Measurements from ENCODE around the gene RET.

Gene RET

GRCh38 chr10:43062402-43063160 lies 14.3 kb upstream of the RET start:
- peaks cover 2 to 5% of the 10 kb centered on the region in 2 donors for H3K27me3 ChIP-seq (ENCODE audit: control insufficient read depth in 1 of 2, insufficient read depth in 2 of 2, low read length in 2 of 2)
- H3K36me3 ChIP-seq (ENCODE audit: control insufficient read depth in 2 of 2, insufficient read depth in 2 of 2, low read length in 2 of 2), result no peaks in the 10 kb centered on the region
- no peaks in the 10 kb centered on the region for H3K9me3 ChIP-seq (ENCODE audit: control insufficient read depth in 2 of 2, low read length in 2 of 2)
- no peaks in the 10 kb centered on the region for H3K4me1 ChIP-seq (ENCODE audit: control insufficient read depth, insufficient read depth, low read length)
- no peak overlapping the region for H3K27ac ChIP-seq (ENCODE audit: low read length)
- no peak overlapping the region for H3K9ac ChIP-seq (ENCODE audit: low read length in 2 of 2)
- H3K4me3 ChIP-seq (ENCODE audit: low read length in 2 of 2), result no peak overlapping the region

DNA sequence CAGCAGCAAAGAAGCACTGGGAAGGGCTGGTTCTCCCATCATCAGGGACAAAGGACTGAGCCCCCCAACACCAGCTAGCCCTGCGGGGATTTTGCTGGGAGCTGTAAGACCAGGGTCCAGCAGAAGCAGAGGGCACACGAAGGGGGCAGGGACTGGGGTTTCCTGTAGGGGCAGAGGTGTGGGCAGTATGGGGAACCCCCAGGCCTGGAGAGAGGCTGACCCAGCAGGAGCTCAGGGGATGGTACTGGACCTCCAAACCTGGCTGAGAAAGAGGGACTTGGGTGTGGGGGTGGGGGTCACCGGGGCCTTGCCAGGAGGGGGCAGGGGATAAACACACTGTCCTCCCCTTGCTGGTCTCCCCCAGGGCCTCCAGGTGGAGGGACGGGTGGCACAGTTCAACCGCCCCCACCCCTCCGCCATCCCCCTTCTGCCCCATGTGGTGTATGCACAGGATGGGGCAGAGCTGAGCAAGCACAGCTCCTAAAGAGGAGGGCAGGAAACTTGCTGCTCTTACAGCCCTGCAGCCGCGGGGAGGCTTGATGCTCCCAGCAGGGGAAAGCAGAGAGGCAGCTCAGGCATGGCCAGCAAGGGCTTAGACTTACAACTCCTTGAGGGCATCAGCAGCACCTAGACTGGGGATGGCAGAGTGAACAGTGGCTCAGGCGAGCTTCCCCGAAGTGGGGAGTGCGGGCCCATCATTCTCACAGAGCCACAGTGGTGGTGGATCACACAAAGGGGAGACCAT lies 12.4 kb upstream of the RET start:
- H3K9ac ChIP-seq (ENCODE audit: low read length in 2 of 2), result no peak overlapping the region
- no peaks in the 10 kb centered on the region for H3K4me1 ChIP-seq (ENCODE audit: control insufficient read depth, insufficient read depth, low read length)
- H3K27ac ChIP-seq (ENCODE audit: low read length), result no peak overlapping the region
- no peaks in the 10 kb centered on the region for H3K36me3 ChIP-seq (ENCODE audit: control insufficient read depth in 2 of 2, insufficient read depth in 2 of 2, low read length in 2 of 2)
- H3K27me3 ChIP-seq (ENCODE audit: control insufficient read depth in 1 of 2, insufficient read depth in 2 of 2, low read length in 2 of 2), result no peaks in the 10 kb centered on the region
- H3K4me3 ChIP-seq (ENCODE audit: low read length in 2 of 2), result no peak overlapping the region
- no peaks in the 10 kb centered on the region for H3K9me3 ChIP-seq (ENCODE audit: control insufficient read depth in 2 of 2, low read length in 2 of 2)

- no peaks in the 10 kb centered on the region for H3K36me3 ChIP-seq (ENCODE audit: control insufficient read depth in 2 of 2, insufficient read depth in 2 of 2, low read length in 2 of 2)
- no peak overlapping the region for H3K9ac ChIP-seq (ENCODE audit: low read length in 2 of 2)
- H3K9me3 ChIP-seq (ENCODE audit: control insufficient read depth in 2 of 2, low read length in 2 of 2), result no peaks in the 10 kb centered on the region
- H3K27me3 ChIP-seq (ENCODE audit: control insufficient read depth in 1 of 2, insufficient read depth in 2 of 2, low read length in 2 of 2), result no peaks in the 10 kb centered on the region
- no peaks in the 10 kb centered on the region for H3K4me1 ChIP-seq (ENCODE audit: control insufficient read depth, insufficient read depth, low read length)
- no peak overlapping the region for H3K27ac ChIP-seq (ENCODE audit: low read length)
- no peak overlapping the region for H3K4me3 ChIP-seq (ENCODE audit: low read length in 2 of 2)
Observed at GRCh38 chr10:43065234-43065633, 11.6 kb upstream of the RET start.

DNA sequence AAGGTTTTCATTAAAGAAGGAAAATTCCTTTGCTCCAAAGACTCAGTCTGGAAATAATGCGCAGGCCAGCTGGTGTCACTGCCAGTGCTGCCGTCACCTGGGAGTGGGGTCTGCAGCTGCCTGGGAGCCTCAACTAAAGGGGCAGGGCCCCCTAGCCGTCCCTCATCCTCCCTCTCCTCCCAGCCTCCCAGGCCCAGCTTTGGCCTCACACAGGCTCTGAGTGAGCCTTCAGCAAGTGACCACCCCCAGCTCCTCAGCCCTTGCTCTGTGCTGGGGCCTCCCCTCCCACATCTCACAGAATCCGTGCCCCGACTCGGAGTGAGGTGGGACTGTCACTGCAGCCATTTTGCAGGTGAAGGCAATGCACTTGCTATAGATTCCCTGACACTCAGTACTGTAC lies 11.1 kb upstream of the RET start:
- no peak overlapping the region for H3K4me3 ChIP-seq (ENCODE audit: low read length in 2 of 2)
- no peaks in the 10 kb centered on the region for H3K27me3 ChIP-seq (ENCODE audit: control insufficient read depth in 1 of 2, insufficient read depth in 2 of 2, low read length in 2 of 2)
- no peak overlapping the region for H3K27ac ChIP-seq (ENCODE audit: low read length)
- H3K36me3 ChIP-seq (ENCODE audit: control insufficient read depth in 2 of 2, insufficient read depth in 2 of 2, low read length in 2 of 2), result no peaks in the 10 kb centered on the region
- no peaks in the 10 kb centered on the region for H3K9me3 ChIP-seq (ENCODE audit: control insufficient read depth in 2 of 2, low read length in 2 of 2)
- H3K4me1 ChIP-seq (ENCODE audit: control insufficient read depth, insufficient read depth, low read length), result no peaks in the 10 kb centered on the region
- H3K9ac ChIP-seq (ENCODE audit: low read length in 2 of 2), result no peak overlapping the region

- Histone ChIP-seq H3K27me3 (ENCODE audit: control insufficient read depth in 1 of 2, insufficient read depth in 2 of 2, low read length in 2 of 2) (no peaks in the 10 kb centered on the region), H3K36me3 (ENCODE audit: control insufficient read depth in 2 of 2, insufficient read depth in 2 of 2, low read length in 2 of 2) (no peaks in the 10 kb centered on the region), H3K9me3 (ENCODE audit: control insufficient read depth in 2 of 2, low read length in 2 of 2) (no peaks in the 10 kb centered on the region), H3K4me3 (ENCODE audit: low read length in 2 of 2) (no peak overlapping the region), H3K27ac (ENCODE audit: low read length) (no peak overlapping the region), H3K4me1 (ENCODE audit: control insufficient read depth, insufficient read depth, low read length) (no peaks in the 10 kb centered on the region), H3K9ac (ENCODE audit: low read length in 2 of 2) (no peak overlapping the region)
Observed at GRCh38 chr10:43066481-43066880, 10.4 kb upstream of the RET start.

- H3K9ac ChIP-seq (ENCODE audit: low read length in 2 of 2), result no peak overlapping the region
- H3K9me3 ChIP-seq (ENCODE audit: control insufficient read depth in 2 of 2, low read length in 2 of 2), result no peaks in the 10 kb centered on the region
- H3K27ac ChIP-seq (ENCODE audit: low read length), result no peak overlapping the region
Observed at GRCh38 chr10:43067391-43068135, 9.3 kb upstream of the RET start.

GRCh38 chr10:43068136-43068395 lies 8.8 kb upstream of the RET start:
- Histone ChIP-seq H3K4me1 (ENCODE audit: control insufficient read depth, insufficient read depth, low read length) (no peaks in the 10 kb centered on the region), H3K4me3 (ENCODE audit: low read length in 2 of 2) (no peak overlapping the region), H3K36me3 (ENCODE audit: control insufficient read depth in 2 of 2, insufficient read depth in 2 of 2, low read length in 2 of 2) (no peaks in the 10 kb centered on the region), H3K9ac (ENCODE audit: low read length in 2 of 2) (no peak overlapping the region), H3K27me3 (ENCODE audit: control insufficient read depth in 1 of 2, insufficient read depth in 2 of 2, low read length in 2 of 2) (peaks cover 0 to 2% of the 10 kb centered on the region in 2 donors), H3K9me3 (ENCODE audit: control insufficient read depth in 2 of 2, low read length in 2 of 2) (no peaks in the 10 kb centered on the region), H3K27ac (ENCODE audit: low read length) (no peak overlapping the region)

More at GRCh38 chr10:43067391-43068135, 9.3 kb upstream of the RET start:
- peaks cover 0 to 2% of the 10 kb centered on the region in 2 donors for H3K27me3 ChIP-seq (ENCODE audit: control insufficient read depth in 1 of 2, insufficient read depth in 2 of 2, low read length in 2 of 2)
- H3K36me3 ChIP-seq (ENCODE audit: control insufficient read depth in 2 of 2, insufficient read depth in 2 of 2, low read length in 2 of 2), result no peaks in the 10 kb centered on the region
- H3K4me3 ChIP-seq (ENCODE audit: low read length in 2 of 2), result no peak overlapping the region
- H3K4me1 ChIP-seq (ENCODE audit: control insufficient read depth, insufficient read depth, low read length), result no peaks in the 10 kb centered on the region

- Histone ChIP-seq H3K4me1 (ENCODE audit: control insufficient read depth, insufficient read depth, low read length) (no peaks in the 10 kb centered on the region), H3K4me3 (ENCODE audit: low read length in 2 of 2) (no peak overlapping the region), H3K27ac (ENCODE audit: low read length) (no peak overlapping the region), H3K9ac (ENCODE audit: low read length in 2 of 2) (no peak overlapping the region), H3K36me3 (ENCODE audit: control insufficient read depth in 2 of 2, insufficient read depth in 2 of 2, low read length in 2 of 2) (no peaks in the 10 kb centered on the region), H3K9me3 (ENCODE audit: control insufficient read depth in 2 of 2, low read length in 2 of 2) (no peaks in the 10 kb centered on the region), H3K27me3 (ENCODE audit: control insufficient read depth in 1 of 2, insufficient read depth in 2 of 2, low read length in 2 of 2) (peaks cover 0 to 2% of the 10 kb centered on the region in 2 donors)
Observed at GRCh38 chr10:43068471-43069210, 8.2 kb upstream of the RET start.

DNA sequence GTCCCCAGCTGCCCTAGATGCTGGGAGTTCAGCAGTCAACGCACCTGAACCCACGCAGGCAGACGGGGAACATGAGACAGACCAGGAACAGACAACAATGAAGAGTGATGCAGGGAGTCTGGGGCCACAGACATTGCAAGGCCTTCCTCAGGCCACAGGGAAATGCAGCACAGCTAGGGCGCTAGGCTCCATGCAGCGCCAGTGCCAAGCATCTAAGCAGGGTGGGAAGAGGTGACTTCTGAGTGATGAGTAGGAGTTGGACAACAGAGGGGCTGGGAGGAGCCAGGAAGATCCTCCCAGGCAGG lies 7.7 kb upstream of the RET start:
- H3K9ac ChIP-seq (ENCODE audit: low read length in 2 of 2), result no peak overlapping the region
- H3K9me3 ChIP-seq (ENCODE audit: control insufficient read depth in 2 of 2, low read length in 2 of 2), result no peaks in the 10 kb centered on the region
- no peak overlapping the region for H3K4me3 ChIP-seq (ENCODE audit: low read length in 2 of 2)
- no peaks in the 10 kb centered on the region for H3K36me3 ChIP-seq (ENCODE audit: control insufficient read depth in 2 of 2, insufficient read depth in 2 of 2, low read length in 2 of 2)
- H3K27me3 ChIP-seq (ENCODE audit: control insufficient read depth in 1 of 2, insufficient read depth in 2 of 2, low read length in 2 of 2), result peaks cover 0 to 2% of the 10 kb centered on the region in 2 donors
- no peak overlapping the region for H3K27ac ChIP-seq (ENCODE audit: low read length)
- no peaks in the 10 kb centered on the region for H3K4me1 ChIP-seq (ENCODE audit: control insufficient read depth, insufficient read depth, low read length)

- Histone ChIP-seq H3K9ac (ENCODE audit: low read length in 2 of 2) (no peak overlapping the region), H3K27me3 (ENCODE audit: control insufficient read depth in 1 of 2, insufficient read depth in 2 of 2, low read length in 2 of 2) (peaks cover 0 to 4% of the 10 kb centered on the region in 2 donors), H3K27ac (ENCODE audit: low read length) (no peak overlapping the region), H3K4me3 (ENCODE audit: low read length in 2 of 2) (no peak overlapping the region), H3K36me3 (ENCODE audit: control insufficient read depth in 2 of 2, insufficient read depth in 2 of 2, low read length in 2 of 2) (no peaks in the 10 kb centered on the region), H3K4me1 (ENCODE audit: control insufficient read depth, insufficient read depth, low read length) (no peaks in the 10 kb centered on the region), H3K9me3 (ENCODE audit: control insufficient read depth in 2 of 2, low read length in 2 of 2) (no peaks in the 10 kb centered on the region)
Observed at GRCh38 chr10:43069579-43069978, 7.3 kb upstream of the RET start.

Data from stomach smooth muscle (tissue), 2 donors.